NCI-H1694 (cell line): ENCODE data around the gene NRROS.

Source experiments
- DNase-seq: peaks from one replicate; lab custom pipeline; 2025; lab: John Stamatoyannopoulos, UW

NRROS gene

DNA sequence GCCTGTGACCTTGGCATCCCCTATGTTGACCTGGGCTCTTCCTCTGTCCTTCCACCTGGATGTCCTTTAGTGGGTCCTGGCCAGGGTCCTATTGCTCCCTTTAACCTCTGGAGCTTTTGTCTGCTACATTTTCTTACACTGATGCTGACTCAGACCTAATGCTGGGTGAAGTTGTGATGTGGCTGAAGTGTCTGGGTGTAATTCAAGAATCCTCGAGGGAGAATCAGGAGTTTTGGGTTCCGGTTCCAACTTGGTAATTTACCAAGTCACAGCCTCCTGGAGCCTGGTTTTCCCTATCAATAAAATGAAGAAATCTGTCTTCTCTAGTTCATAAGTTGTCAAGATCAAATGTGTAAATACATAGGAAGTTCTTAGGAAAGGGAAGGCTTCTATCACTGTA, 46.9 kb downstream of the NRROS start:
- DNase-seq, result no peak

DNA sequence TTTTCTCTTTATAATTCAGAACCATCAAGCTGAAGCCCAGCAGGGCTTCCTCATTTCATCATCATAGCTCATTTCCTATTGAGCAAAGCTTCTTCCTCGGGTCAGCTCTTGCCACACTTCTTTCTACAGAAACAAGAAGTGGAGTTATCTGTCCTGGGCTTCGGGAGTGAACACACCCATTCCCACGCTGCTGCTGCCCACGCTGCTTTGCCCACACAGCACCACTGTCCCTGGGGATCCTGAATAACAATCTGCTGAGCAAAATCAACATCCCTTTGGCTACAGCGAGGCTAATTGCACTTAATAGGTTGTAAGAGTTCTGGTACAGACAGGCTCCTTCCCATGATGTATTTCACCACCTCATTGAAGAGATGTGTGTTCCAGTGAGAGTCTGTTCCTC, 48.9 kb downstream of the NRROS start:
- no peak for DNase-seq

DNA sequence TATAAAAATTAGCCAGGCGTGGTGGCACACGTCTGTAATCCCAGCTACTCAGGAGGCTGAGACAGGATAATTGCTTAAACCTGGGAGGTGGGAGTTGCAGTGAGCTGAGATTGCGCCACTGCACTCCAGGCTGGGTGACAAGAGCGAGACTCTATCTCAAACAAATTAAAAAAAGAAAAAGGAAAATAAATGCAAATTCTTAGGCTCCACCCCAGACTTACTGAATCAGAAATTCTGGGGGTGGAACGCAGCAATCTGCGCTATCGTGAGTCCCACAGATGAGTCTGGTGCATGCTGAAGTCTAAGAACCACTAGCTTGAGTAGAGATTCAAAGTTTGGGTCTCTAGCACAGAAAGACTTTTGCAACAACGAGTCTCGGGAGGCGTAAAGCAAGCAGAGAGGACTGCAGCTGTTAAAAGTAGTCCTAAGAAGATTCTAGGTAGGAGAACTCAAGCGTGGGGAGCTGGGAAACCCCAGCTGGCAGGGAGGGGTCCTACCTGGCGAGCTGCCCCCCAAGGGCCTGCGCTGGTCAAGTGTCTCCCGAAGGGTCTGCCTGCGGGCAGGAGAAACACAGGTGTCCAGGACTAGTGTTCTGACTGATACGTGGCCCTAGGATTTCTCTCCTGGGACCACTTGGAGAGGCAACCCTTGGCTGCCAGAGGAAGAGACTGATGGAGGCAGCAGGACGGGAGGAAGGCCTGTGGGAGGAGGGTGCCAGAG, 50.6 kb downstream of the NRROS start:
- no peak for DNase-seq

DNA sequence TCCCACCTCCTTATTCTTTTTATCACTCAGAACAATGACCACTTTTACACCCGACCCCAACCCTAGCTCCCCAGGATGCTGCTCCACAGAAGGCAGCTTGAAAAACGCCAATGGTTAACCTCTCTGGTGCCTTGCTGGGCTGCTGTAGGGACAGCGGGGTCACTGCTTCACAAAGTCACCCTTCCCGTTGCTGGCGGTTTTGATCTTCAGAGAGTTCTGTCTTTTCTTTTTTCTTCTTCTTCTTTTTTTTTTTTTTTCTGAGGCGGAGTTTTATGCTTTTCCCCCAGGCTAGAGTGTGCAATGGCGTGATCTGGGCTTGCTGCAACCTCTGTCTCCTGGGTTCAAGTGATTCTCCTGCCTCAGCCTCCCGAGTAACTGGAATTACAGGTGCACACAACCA, 51.9 kb downstream of the NRROS start:
- no peak for DNase-seq

DNA sequence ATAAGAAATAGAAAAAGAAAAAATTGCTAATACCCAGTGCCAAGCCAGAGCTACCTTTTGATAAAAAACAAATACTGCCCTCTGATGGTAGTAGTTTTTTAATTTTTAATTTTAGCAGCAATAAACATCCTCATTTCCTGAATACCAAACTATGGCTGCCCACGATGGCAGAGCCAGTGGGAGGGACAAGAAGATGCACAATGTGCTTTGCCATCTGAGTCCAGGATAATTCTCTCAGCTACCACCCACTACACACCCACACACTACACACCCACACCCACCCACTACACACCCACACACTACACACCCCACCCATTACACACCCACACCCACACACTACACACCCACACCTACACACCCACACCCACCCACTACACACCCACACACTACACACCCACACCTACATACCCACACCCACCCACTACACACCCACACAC, 54.7 kb downstream of the NRROS start:
- peak; percentile 15 for DNase-seq

DNA sequence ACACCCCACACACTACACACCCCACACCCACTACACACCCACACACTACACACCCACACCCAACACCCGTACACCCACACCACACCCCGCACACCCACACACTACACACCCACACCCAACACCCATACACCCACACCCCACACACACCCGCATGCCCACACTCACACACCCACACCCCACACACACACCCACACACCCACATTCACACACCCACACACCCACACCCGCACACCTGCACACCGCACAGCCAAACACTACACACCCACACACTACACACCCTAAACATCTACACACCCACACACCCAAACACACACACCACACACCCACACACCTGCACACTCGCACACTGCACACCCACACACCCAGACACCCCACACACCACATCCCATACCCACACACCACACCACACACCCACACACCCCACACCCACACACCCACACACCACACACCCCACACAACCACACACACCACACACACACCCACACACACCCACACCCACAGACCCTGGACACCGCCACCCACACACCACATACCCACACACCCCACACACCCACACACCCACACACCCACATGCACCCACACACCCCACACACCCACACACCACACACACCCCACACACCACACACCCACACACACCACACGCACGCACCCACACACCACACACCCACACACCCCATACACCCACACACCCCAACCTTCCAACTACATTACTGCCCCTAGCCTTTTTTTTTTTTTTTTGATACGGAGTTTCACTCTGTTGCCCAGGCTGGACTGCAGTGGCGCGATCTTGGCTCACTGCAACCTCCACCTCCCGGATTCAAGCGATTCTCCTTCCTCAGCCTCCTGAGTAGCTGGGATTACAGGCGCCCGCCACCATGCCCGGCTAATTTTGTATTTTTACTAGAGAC, 55.7 kb downstream of the NRROS start:
- no peak for DNase-seq

DNA sequence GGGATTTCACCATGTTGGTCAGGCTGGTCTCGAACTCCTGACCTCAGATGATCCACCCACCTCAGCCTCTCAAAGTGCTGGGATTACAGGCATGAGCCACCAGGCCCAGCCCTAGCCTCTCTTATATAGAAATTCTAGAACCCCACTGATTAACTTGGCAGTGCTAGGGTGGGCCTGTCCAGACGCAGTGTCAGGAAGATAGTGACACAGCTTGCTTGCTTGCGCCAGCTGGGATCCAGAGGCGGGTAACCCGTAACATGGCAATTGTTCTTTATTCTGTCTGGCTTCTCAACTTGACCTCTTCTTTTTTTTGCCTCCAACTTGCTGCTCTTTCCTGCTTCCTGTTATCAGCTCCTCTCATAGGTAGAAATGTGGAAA, 56.3 kb downstream of the NRROS start:
- no peak for DNase-seq

DNA sequence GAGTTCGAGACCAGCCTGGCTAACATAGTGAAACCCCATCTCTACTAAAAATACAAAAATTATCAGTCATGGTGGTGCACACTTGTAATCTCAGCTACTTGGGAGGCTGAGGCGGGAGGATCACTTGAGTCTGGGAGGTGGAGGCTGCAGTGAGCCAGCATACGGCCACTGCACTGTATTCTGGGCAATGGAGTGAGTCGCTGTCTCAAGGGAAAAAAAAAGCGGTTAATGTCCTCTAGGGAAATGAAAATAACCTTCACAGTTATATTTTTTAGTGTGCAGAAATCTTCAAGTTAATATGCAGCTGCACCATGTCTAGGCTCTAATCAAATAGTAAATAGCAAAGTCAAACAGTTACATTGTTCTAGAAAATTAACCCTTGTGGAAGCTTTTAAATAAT, 57.8 kb downstream of the NRROS start:
- DNase-seq, result no peak

DNA sequence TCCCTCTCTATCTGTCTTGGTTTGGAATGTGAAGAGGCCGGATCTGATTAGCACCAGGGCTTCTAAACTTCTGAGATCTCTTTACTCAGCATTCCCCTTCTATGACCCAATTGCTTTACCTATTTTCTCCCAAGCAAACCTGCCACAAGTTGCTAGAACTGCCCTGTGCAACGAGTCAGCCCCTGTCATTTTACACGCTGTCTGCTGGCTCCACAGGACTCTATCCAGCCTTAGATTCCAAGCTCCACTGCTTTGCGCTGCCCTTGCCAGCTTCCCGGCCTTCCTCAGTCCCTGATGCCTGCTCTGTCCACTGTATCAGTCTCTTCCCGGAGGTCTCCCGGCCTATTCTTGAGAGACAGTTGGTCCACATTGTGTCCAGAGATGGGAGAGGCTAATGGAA, 60.3 kb downstream of the NRROS start:
- no peak for DNase-seq

DNA sequence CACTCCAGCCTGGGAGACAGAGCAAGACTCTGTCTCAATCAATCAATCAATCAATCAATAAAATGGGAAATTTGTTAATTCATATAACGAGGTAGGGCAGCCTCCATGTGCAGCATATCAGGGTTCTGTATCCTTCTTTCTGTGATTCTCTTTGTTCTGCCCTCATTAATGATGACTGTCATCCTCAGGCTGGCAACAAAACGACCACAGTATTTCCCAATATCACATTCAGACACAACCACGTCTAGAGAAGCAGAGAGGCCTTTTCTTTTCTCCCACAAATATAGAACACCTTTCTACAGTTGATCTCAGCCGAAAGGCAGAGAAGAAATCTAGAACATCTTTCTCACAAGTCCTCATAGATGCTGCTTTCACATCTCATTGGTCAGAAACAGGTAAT, 61.3 kb downstream of the NRROS start:
- no peak for DNase-seq

DNA sequence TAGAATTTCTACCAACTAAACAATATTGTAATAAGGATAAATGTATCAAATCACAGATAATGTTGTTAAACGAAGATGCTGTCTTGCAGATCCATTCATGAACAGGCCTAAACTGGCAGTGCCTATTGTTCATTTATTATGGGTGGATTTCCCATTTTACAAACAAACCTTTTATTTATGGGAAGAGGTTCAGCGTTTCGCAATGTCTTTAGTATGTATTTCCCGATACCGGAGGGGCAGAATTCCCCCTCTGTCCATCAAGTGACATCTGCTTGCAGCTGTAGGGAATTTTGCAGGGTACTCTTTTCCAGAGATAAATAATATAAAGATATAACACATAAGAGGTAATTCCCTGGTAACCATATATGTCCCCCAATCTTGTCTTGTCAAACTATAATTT, 66.8 kb downstream of the NRROS start:
- no peak for DNase-seq

DNA sequence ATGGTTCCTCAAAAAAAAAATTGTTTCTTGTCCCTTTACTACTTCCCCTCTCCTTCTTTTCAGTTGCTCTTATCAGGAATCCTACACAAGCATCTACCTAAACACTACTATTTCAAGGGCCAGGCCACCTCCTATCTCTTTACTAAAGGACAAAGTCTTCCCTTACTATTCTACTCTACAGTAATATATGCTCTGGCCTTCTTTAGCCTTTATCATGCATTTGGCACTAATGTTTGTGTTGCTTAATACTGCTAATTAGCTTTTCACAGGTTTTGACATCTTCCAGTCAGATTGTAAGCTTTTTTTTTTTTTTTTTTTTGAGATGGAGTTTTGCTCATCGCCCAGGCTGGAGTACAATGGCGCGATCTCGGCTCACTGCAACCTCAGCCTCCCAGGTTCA, 67.2 kb downstream of the NRROS start:
- DNase-seq, result no peak

DNA sequence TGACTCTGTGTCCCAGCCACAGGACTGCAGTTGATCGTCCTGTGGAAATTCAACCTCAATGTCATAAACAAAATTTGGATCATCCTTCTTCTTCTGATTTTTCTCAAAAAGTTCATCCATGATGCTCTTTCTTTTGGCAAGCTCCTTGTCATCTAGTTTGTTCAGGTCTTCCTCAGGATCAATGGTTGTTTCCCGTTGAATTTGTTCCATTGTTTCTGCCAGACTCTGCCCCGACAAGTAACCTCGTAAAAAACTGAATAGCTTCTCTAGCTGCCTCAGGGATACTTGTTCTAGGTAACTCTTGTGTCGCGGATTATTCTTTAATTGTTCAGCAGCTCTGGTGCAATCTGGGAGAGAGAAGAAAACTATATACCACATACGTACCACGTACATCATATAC, 68.1 kb downstream of the NRROS start:
- no peak for DNase-seq

DNA sequence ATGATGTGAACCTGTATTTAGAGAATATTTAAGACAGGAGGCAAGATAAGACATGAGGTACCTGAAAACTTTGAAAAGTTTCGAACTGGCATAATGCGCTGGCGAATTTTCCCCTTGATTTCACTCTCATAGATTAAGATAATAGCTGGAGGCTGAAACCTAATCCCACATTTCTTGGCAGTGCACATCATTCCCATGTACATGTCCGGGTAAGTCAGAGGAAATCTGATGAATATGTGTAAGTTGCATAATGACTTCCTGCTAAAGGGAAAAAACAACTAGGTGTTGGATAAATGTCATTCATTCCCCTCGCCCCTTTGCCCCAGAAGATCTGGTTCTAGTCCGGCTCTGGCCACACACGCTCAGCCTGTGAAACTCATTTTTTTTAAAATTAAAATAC, 69.0 kb downstream of the NRROS start:
- no peak for DNase-seq
